C1 segment of cervical spinal cord (tissue), 14 donors: ENCODE data around the gene KLHL29.
"Not testable (repeated sequence)": the region's sequence is repeated elsewhere in the genome, so short reads cannot be mapped to it uniquely, and the experiment has no call there.

Experiments used
- DNase-seq, 14 donors: peaks; one replicate each; lab custom pipeline; 2025; lab: John Stamatoyannopoulos, UW

KLHL29 gene

DNA sequence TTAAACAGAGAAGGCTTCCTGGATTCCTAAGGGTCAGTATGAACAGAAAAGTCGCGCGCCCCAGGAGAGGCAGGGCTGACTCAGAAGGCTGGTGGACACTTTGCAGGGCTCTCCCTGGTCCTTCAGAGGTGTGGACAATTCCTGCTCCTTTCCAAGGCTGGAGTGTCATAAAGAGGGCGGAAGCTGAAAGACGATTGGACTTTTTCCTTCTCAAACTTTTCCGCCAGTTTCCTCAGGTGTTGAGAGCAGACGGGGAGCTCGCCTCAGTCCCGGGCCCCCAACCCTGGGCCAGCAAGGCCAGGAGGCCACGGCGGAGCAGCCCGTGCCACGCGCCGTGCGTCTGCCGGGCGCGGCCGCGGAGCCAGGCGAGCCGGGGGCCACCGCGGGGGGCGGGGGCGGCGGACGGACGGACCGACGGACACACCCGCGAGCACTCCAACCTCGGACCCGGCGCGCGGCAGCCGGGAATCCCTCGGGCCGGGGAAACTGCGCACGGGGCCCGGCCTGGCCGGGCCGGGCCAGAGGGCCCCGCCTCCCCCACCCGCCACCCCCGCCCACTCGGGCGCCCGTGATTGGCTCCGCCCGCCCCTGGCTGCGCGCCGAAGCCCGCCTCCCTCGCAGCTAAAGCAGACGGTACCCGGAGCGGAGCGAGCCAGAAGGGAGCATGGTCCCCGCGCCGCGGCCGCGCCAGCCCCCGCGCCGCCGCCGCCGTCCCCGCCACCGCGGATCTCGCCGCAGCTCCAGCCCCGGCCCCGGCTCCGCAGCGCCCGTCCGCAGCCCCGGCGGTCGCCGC lies at the start of gene KLHL29:
KLHL29 (plus strand) TSS at position 629 of the 793 bp plus-strand sequence. CDS start 177,018 bp downstream, outside the sequence.
- DNase-seq: peak in 13 of 14 donors; percentile 8 to 76 (median 54)

DNA sequence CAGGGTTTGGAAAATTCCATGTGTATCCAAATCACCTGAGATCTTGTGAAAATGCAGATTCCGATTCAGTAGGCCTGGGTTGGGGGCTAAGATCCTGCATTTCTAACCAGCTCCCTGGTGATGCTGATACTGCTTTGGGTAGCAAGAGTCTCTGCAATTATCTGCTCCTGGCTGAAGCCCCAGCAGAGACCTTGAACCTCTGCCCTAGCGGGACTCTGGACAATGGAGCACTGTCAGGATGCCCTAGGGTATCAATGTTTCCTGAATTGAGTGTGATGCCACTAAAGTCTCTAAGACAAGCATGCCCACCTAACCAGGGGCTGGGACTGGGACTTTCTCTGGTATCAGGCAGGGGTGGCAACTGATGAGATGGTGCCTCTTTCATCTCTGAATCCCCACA lies 49.4 kb upstream of the KLHL29 start:
- DNase-seq: no peak

DNA sequence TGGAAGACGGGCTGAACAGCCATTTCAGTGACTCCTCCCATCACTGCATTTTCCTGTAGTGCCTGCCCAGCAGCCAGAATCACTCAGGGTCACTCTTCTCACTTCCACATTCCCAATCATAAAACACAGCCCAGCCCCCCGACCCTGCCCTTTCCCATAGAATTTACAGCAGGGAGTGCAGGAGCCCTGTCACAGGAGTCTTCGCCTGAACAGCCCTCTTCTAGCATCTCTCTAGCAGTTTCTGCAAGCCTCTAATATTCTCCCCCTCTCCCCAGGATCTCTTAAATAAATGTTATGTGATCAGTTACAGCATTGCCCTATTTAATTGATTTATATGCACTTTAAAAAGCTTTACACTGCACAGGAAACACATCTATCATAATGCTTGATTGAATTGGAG lies 42.9 kb upstream of the KLHL29 start:
- DNase-seq: no peak

DNA sequence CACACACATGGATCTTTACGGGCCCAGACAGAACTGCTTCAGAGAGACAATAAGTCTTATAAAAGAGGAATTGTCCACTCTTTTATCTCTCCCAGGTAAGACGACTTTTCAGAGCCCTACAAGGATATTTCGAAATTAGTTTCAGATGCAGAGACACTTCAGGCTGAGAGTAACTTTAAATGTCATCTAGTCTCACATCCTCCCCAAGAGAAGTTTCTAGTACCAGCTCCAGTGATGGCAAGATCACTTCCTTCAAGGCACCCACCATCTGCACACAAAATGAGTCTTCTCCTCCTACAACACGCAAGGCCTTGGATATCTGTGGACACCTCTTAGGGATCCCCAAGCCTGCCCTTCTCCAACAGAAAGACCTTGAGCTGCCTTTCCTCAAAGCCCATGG lies 39.0 kb upstream of the KLHL29 start:
- DNase-seq: no peak

DNA sequence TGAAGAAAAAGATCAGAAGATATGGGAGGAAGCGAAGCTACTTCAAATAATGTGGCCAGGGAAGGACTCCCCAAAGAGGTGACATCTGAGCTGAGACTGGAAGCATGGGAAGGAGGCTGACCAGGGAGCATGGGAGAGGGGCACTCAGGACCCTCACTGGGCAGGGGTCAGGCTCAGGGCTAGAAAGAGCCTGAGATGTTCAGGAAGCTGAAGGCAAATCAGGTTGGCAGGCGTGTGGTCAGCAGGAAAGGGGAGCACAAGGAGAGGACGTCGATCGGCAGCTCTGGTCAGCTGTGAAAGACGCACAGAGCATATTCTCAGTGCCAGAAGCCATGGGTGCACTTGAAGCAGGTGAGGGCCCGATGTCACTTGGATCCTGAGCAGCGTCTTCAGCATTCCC lies 38.2 kb upstream of the KLHL29 start:
- DNase-seq: no peak

DNA sequence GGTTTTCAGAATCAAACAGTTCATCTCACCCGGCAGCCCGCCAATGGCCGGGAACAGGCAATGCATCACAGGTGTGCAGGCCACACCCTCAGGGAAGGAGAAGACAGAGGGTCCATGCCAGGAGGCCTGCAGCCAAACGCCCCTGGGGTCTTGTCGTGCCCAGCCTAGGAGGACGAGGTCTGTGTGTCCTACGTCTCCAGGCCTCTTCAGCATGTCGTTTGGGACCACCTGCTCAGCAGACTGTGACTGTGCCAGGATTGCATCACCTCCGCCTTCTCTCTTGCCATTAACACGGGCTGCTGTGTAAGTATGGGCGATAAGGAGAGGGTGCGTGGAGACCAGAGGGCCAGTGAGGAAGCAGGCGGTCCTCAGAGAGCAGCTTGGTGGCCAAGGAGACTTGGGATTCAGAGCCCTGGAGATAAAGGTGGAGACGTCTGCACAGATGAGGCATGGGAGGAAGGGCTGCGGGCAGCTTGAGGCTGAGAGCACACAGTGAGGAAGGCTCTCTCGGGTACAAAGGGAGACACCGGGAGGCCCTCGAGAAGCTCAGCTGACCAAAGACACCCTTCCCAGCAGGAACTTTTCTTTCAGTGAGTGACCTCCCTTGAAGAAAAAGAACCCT lies 37.4 kb upstream of the KLHL29 start:
- no peak for DNase-seq

DNA sequence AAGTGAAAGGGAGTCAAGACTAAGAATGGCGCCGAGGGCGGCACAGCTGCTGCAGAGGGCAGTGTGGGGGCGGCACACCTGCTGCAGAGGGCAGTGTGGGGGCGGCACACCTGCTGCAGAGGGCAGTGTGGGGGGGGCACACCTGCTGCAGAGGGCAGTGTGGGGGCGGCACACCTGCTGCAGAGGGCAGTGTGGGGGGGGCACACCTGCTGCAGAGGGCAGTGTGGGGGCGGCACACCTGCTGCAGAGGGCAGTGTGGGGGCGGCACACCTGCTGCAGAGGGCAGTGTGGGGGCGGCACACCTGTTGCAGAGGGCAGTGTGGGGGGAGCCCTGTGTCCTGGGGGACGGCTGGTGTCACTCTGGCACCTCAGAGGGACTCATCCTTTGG lies 36.9 kb upstream of the KLHL29 start:
- DNase-seq: not testable (repeated sequence)

DNA sequence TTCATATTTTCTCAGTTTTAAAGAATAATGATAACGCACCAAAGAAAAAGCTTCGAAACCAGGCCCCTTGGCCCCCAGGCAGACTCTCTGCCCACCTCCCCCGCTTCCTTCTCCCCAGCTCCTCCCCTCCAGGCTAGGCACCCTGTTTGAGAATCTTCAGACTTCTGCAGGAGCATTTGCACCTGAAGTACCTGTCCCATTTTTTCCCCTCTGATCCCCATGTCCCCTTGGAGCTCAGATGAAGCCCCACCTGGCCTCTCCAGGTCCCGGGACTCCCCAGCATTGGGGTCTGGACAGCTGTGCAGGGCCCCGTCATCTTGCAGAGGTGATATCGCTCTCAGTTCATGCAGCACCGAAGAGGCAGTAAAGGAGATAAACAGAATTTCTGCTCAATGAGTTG lies 35.5 kb upstream of the KLHL29 start:
- no peak for DNase-seq

DNA sequence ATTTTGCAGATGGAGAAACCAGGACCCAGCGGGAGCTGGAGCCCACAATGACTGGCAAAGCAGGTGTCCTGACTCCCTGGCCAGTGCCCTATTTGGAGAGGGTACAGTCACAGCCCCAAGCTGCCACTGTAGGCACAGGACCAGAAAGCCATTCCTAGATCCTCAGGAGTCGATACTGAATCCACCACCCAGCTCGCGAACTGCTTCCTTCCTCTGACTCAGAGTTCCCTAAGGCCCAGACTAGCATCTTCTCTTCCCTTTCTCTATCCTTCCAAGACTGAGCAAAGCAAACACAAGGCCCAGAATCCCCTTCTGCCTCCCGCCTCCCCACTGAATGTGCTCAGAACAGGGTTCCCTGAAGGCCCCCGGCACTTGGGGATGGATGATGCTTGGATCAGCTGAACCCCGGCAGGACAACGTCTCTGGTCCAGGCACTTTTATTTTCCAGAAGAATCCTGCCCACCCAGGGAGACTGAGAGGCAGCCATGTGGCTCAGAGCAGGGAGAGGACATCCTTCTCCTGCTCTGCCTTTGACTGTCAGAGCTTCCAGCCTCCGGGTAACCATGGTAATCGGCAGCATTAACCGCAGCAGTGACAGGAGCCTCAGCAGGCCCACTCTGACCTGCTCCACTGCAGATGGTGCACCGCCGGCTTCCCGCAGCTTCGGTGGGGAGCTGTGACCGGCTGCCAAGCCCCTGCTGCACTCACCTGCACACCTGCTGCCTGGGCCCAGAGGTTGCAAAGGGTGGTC lies 34.8 kb upstream of the KLHL29 start:
- peak in 1 of 14 donors; percentile 52 for DNase-seq

DNA sequence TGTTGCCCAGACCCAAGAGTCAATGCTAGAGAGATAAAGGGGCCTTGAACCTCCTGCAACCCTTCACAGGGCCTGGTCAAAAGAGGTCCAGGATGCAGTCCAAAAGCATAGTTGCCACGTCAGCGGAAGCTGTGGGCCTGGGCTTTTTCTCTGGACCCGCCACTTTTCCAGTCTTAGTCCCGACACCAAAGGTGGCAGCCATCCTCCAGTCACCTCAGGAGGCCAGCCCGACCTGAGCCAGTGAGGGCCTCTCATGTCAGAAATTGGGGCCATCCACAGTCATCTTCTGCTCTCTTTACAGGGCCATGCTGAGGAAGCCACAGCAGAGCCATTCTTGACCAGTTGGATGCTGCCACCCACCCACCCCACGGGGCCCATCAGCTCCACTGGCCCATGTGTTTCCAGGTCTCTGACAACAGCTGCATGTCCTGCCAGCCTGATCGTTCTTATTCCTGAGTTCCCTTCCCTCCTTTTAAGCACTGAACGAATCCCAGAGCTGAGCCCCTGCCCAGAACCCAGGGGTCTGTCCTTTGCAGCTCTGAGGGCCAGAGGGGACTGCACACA lies 34.1 kb upstream of the KLHL29 start:
- peak in 1 of 14 donors; percentile 52 for DNase-seq

DNA sequence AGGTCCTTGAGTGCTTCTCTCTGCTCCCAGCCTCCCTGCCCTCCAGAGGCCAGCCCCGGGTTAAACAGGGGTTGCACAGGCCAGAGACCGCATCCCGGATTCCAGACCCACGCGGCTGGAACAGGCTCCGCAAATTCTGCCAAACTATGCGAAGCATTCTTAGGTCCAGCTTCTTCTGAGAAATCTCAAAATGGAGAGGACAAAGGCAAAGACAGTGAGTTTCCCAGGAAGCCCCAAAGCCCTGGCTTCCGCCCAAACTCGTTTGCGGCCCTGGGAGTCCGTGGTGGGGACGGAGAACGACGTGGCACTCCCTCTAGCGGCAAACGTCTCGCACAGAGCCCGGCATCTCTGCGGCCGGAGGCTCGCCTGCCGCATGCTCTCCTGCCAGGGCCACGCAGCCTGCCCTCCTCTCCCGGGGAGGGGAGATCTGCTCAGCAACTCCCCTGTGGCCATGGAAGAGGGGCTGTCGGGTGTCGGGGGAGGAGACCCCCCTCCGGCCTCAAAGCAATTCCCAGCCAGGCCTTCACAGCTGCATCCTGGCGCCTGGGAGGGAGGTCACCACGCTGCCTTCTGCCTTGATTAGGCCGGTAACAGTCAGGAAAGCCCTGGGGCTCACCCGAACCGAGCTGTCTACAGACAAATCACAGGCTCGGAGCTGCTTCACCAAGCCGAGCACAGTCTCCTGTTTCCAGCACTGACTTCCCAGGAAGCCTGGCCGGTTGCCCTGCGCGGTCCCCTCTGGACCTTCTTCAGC lies 33.4 kb upstream of the KLHL29 start:
- DNase-seq: peak; percentile 5 to 72 (median 45)

DNA sequence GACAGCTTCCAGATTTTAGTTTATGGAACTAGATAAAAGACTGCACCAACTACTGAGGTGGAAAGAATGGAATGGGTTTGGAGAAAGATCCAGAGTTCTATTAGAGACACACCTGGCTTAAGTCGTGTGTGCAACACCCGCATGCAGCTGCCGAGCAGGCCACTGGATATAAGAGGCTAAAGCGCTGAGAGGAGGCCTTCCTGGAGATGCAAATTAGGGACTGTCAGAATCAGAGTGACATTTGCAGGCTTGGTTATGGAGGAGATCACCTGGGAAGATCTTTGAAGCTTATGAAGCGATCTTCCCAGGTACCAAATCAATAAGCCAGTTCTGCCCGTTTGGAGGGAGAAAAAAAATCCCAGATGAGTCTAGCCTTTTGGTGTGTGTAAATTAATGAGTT lies 30.4 kb upstream of the KLHL29 start:
- no peak for DNase-seq

DNA sequence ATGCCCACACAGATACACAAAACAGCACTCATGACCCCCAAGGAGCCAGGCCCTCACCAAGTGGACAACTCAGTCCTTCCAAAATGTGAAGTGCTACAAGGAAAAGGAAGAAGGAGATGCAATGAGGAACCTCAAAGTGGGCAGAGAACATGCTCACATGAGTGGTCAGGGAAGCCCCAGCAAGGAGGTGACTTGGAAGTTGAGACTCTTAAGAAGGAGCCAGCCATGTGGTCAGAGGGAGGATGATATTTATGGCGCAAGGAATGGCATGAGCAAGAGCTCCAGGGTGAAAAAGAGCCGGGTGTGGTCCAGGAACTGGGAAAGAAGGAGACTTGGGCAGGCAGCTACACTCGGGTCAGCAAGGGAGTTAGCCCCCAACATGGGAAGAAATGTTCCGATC lies 30.0 kb upstream of the KLHL29 start:
- DNase-seq: no peak

DNA sequence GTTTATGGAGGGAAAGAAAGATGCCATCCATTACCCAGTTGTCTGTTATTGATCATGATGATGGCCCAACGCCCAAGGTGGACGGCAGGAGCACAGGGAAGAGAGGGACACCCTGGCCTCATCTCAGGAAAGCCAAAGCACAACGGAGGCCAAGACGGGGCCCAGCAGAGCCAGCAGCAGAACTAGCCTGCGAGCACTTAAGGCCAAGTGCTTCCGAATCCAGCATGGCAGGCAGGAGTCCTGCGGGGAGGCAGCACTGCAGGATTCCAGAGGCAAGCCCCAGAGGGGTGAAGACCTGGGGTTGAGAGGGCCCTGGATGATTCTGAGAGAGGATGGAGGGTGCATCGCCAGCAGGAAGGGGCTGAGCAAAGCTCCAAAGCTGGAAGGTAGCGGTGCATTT lies 28.3 kb upstream of the KLHL29 start:
- no peak for DNase-seq

DNA sequence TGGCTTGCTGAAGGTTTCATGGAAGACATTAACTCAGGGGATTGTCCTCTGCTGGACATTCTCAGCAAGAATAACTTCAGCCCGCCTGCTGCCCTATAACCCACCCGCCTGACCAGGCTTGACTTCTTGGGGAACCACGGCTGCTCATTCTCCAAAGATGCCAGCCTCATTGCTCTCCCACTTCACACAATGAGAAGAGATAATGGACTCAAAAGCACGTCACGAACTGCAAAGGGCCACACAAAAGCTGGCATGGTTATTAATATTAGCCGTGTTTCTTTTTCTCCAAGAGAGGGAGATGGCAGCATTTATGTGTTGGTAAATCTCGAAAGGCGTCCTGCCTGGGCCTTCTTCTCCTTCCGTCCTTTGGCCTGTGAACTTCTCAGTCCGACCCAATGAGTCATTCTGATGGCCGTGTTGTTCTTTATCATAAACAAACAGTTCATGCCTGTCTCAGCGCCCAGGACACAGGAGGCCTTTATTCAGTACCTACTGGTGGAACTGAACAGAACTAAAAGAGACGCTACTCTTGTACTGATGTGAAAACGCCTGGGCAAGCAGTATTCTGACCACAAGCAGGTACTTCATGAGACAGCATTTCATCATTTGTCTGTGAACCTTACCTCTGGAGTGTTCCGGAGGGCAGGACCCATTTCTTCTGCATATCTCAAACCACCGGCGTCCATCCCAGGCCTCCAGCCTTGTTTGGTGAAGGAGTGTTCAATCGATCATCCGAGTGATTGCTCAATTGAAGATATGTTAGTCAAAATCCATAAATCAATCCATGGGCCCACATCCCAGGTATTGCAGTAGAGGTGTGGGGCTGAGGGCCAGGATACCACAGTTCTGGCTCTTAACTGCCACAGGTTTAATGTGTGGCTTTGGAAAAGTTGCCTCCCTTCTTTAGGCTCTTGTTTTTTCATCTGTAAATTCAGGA lies 25.1 kb upstream of the KLHL29 start:
- DNase-seq: no peak

DNA sequence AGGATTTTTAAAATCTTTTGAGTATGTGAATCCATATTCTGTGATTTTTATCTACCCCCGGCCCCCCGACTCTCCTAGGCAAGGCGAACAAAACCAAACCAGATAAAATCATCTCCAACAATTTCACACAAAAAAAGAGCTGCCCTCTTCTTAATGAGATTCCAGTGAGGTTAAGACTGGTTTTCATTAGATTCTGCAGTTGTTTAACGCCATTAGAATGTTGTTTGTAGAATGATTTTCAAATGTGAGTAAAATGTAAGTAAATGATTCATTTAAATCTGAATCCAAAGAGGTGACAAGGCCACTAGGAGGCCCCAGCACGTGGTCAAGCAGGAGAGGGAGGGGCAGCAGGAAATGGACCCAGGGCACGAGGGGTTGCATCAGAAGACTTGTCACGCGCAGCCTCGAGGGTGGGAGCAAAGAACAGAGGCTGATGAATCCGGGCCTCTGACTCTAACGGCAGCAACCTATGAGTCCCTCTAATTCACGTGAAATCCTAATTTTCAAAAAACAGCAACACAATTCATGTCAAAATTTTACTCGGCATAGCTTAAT lies 24.3 kb upstream of the KLHL29 start:
- no peak for DNase-seq

DNA sequence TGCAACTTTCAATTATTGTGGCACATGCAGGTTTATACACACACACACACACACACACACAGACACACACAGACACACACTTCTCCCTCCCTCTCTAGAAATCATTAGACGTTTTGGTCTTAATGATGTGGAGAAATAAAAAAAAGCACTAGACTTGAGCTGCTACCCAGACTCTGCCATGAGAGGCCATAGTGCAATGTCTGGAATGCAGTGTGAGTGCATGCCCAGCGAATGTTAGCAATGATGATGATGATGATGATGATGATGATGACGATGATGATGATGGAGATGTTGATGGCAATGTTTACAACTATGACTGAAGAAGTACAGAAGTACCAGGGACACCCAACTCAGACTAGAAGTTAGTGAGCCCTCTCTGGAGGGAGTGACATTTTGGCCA lies 23.8 kb upstream of the KLHL29 start:
- no peak for DNase-seq

DNA sequence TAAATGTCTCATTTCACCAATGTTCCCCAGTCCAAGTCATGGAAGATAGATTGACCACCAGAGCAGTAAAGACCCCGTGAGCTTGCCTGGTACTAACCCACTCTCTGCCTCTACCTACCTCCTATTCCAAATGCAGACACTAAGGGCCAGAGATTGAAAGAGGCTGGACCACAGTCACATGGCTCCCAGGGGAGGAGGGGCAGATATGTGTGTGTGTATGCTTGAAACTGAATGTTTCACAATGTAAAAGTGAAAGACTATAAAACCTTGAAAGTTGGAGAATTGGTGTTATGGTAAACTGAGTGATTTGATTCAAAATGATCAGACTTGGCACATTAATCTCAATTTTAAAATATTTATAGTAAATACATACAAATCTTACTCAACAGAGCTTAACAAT lies 21.7 kb upstream of the KLHL29 start:
- no peak for DNase-seq

DNA sequence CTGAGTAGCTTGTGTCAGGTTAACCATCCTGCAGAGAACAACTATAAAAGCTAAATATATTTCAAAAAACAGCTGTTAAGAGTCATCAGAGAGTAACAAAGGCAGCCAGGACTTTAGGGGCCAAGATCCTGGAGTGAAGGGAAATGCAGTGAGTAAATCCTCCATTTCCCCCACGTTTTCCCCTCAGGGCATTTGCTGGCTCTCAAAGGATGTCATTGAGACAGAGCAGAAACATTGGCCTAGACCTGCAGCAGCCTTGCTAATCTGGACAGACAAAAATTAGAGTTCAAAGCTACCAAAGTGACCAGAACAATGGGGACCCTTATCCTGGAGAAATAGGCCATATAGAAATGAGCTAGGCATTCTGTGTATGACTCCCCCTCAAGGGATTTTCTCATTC lies 21.1 kb upstream of the KLHL29 start:
- DNase-seq: no peak

DNA sequence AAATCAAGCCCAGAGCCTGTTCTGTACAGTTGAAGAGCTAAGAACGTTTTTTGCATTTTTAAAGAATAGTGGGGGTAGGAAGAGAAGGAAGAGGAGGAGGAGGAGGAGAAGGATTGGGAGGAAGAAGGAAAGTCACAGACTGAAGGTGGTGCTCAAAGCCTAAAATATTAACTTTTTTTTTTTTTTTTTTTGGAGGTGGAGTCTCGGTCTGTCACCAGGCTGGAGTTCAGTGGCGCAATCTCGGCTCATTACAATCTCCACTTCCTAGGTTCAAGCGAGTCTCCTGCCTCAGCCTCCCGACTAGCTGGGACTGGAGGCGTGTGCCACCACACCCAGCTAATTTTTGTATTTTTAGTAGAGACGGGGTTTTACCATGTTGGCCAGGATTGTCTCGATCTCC lies 18.3 kb upstream of the KLHL29 start:
- no peak for DNase-seq
